ENCODE measurements around the gene CCDC134.

GRCh38 chr22:41762980-41763779, 37.3 kb upstream of the CCDC134 start:
- TF ChIP-seq YY1 (IDR thresholded peaks at IDR 0.05; ENCODE audit: low read depth, low read length) (peak; percentile 53; the same call in 1 of the 2 replicates), EGR1 (IDR thresholded peaks at IDR 0.05; ENCODE audit: borderline replicate concordance, low read depth, low read length) (no peak)
- TF ChIP-seq, protein P1, sequence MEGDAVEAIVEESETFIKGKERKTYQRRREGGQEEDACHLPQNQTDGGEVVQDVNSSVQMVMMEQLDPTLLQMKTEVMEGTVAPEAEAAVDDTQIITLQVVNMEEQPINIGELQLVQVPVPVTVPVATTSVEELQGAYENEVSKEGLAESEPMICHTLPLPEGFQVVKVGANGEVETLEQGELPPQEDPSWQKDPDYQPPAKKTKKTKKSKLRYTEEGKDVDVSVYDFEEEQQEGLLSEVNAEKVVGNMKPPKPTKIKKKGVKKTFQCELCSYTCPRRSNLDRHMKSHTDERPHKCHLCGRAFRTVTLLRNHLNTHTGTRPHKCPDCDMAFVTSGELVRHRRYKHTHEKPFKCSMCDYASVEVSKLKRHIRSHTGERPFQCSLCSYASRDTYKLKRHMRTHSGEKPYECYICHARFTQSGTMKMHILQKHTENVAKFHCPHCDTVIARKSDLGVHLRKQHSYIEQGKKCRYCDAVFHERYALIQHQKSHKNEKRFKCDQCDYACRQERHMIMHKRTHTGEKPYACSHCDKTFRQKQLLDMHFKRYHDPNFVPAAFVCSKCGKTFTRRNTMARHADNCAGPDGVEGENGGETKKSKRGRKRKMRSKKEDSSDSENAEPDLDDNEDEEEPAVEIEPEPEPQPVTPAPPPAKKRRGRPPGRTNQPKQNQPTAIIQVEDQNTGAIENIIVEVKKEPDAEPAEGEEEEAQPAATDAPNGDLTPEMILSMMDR (IDR thresholded peaks at IDR 0.05; ENCODE audit: control extremely low read depth in 1 of 3, insufficient read depth in 1 of 3, low read depth in 1 of 3, low read length in 3 of 3): peak; percentile 71 to 94 (median 84)

All from H1 (cell line).